AG04450 (cell line): Measurements from ENCODE around the gene XYLT1. TPM values are rescaled to one million over a fixed set of nuclear protein-coding genes. Genes with fewer than 3 reads are reported as not detected.

Source experiments
- CTCF ChIA-PET: fragments of 300-600, 350-600 bp; formaldehyde crosslinking; extraction: SDS; loops from one replicate; lab custom pipeline; 2022; ENCODE audit warnings: antibody characterized with exemption, inconsistent platforms; lab: Charles Lee
- POLR2A ChIA-PET: fragments of 350-600 bp; formaldehyde crosslinking; extraction: SDS; loops from one replicate; lab custom pipeline; 2021; ENCODE audit warnings: antibody characterized with exemption, inconsistent platforms; lab: Yijun Ruan, JAX
- DNase-seq: peaks from one replicate; pipeline ENCODE4 v3.0.0-alpha.2; 2011; ENCODE audit warnings: low read depth, low spot score
- H3K27ac ChIP-seq: one replicate; pipeline ENCODE4 v1.5.1; 2012; ENCODE audit warnings: low read depth, low read length, control low read depth
- H3K27me3 ChIP-seq: one replicate; pipeline ENCODE4 v1.6.0; 2012; ENCODE audit warnings: low read length; ENCODE audit not compliant: control insufficient read depth, insufficient read depth
- H3K4me3 ChIP-seq: 2 replicates; pipeline ENCODE4 v1.5.1; 2011; ENCODE audit warnings: mild to moderate bottlenecking, low read depth, low read length, control low read depth
- H3K9me3 ChIP-seq: 2 replicates; pipeline ENCODE4 v1.5.1; 2012; ENCODE audit warnings: low read length; ENCODE audit not compliant: control insufficient read depth, insufficient read depth
- polyA plus RNA-seq: library from polyadenylated mRNA; depleted of rRNA; stranded (reverse); fragments of >200 nt; gene quantifications from 2 replicates; pipeline ENCODE4 v1.2.3, GENCODE V29; 2011
- TF ChIP-seq, protein P1 (sequence below): IDR thresholded peaks from 2 replicates; pipeline ENCODE4 v1.5.1; 2011; ENCODE audit warnings: low read depth, low read length, control low read depth, inconsistent platforms

Gene XYLT1
- polyA plus RNA-seq, 1 experiment: 6.7 TPM

DNA sequence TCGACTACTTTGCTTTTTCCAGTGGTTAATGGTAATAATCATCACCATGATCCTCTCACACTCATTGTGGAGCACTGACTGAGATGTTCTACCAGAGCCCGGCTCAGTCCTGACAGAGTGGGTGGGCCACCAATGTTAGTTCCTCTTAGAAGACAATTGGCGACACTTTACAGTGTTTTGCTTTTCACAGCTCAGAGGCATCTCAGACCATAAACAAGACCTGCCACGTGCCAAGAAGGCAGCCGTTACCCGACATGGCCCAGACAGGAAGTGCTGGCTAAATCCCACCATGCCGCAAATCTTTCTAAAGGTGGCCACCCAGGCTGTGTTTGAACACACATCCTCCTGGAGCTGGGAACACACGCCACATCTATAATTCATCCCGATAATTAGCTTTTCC lies 103.7 kb downstream of the XYLT1 start:
- CTCF ChIA-PET: interaction anchor here (1.9 to 2.1 kb wide), 2 partner anchors 11 to 101 kb away, joined by 5 to 17 read pairs; no protein-coding TSS in a partner anchor
- POLR2A ChIA-PET: no interaction called here
- TF ChIP-seq, protein P1, sequence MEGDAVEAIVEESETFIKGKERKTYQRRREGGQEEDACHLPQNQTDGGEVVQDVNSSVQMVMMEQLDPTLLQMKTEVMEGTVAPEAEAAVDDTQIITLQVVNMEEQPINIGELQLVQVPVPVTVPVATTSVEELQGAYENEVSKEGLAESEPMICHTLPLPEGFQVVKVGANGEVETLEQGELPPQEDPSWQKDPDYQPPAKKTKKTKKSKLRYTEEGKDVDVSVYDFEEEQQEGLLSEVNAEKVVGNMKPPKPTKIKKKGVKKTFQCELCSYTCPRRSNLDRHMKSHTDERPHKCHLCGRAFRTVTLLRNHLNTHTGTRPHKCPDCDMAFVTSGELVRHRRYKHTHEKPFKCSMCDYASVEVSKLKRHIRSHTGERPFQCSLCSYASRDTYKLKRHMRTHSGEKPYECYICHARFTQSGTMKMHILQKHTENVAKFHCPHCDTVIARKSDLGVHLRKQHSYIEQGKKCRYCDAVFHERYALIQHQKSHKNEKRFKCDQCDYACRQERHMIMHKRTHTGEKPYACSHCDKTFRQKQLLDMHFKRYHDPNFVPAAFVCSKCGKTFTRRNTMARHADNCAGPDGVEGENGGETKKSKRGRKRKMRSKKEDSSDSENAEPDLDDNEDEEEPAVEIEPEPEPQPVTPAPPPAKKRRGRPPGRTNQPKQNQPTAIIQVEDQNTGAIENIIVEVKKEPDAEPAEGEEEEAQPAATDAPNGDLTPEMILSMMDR: no peak

DNA sequence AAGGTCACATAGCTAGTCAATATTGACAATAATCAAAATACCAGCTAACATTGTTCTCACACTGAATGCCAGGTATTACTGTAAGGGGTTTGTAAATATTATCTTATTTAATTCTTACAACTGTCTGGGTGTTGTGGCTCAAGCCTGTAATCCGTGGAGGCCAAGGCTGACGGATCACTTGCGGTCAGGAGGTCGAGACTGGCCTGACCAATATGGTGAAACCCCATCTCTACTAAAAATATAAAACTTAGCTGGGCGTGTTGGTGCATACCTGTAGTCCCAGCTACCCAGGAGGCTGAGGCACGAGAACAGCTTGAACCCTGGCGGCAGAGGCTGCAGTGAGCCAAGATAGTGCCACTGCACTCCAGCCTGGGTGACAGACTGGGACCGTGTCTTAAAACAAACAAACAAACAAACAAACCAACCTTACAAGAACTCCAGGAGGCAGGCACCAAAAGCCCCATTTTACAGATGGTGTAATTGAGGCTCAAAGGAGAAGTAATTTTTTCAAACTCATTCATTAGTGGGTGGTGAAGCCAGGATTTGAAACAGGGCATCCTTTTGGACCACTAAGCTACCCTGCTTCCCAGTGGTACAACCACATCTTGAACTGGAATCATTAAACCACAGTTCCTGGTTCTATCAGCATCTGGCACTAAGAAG lies 104.3 kb downstream of the XYLT1 start:
- TF ChIP-seq, protein P1: no peak
- POLR2A ChIA-PET: interaction anchor here (0.9 kb wide), 1 partner anchor 103 kb away, joined by 4 read pairs; no protein-coding TSS in a partner anchor
- H3K4me3 ChIP-seq: no peak overlapping the region
- DNase-seq: no peak
- no peaks in the 10 kb centered on the region for H3K9me3 ChIP-seq
- H3K27me3 ChIP-seq: no peaks in the 10 kb centered on the region
- H3K27ac ChIP-seq: no peak overlapping the region
- CTCF ChIA-PET: interaction anchor here (1.9 to 2.1 kb wide), 2 partner anchors 12 to 102 kb away, joined by 5 to 17 read pairs; no protein-coding TSS in a partner anchor

More for the DNA sequence above, 103.7 kb downstream of the XYLT1 start:
- Histone ChIP-seq H3K27ac (no peak overlapping the region), H3K9me3 (no peaks in the 10 kb centered on the region), H3K4me3 (no peak overlapping the region), H3K27me3 (no peaks in the 10 kb centered on the region)
- no peak for DNase-seq

DNA sequence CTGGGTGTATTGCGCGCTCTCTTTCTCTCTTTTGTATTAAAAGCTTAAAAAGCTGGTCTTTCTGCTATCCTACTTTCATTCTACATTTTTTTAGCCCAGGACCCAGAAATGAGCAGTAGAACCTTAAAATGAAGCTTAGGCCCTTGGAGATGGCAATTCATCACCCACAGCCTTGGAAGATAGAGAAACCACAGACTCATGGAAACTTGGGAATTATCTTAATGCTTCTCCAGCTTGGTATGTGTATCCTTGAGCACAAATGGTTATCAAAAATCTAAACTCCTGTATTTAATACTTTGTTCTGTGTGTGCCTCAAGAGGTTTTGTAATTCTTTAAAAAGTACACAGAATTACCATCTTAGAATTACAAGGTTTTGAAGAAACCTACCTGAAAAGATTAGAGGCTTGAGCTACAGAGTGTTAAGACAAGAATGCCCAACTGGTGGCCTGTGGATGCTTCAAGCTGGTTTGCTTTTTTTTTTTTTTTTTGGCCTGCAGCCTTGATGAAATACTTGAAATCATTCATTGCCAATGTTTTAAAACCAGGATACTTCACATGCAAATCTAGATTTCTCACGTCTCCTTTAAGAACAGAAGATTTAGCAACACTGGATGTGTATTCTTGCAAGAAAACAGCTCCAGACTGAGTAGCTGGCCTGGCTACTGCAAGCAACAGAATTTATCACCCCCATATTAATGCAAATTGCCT lies 105.0 kb downstream of the XYLT1 start:
- no peak for DNase-seq
- no peak overlapping the region for H3K4me3 ChIP-seq
- no peak overlapping the region for H3K27ac ChIP-seq
- no peaks in the 10 kb centered on the region for H3K9me3 ChIP-seq
- ChIA-PET CTCF (interaction anchor here (0.6 to 2.1 kb wide), 3 partner anchors 13 to 1883 kb away, joined by 5 to 17 read pairs (median 6); no protein-coding TSS in a partner anchor), POLR2A (interaction anchor here (0.7 to 0.9 kb wide), 2 partner anchors 103 to 139 kb away, joined by 4 to 6 read pairs; no protein-coding TSS in a partner anchor)
- H3K27me3 ChIP-seq: no peaks in the 10 kb centered on the region
- TF ChIP-seq, protein P1: no peak

DNA sequence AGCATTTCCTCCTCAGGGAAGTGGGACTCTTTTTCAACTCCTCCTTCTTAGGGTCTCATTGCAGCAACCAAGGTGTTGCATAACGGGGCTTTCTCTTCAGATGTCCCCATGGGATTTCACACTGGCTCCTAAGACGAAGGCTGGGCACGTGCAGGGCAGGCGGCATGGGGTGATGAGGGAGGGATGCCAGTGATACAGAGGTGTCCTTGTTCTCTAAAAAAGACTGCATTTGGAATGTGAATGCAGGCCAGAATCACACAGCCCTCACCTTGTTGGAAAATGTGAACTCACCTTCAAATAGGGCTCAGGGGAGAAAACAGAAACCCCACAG lies 105.6 kb downstream of the XYLT1 start:
- Histone ChIP-seq H3K9me3 (no peaks in the 10 kb centered on the region), H3K27me3 (no peaks in the 10 kb centered on the region), H3K27ac (no peak overlapping the region), H3K4me3 (no peak overlapping the region)
- TF ChIP-seq, protein P1: no peak
- no peak for DNase-seq
- ChIA-PET CTCF (interaction anchor here (0.6 to 2.1 kb wide), 2 partner anchors 103 to 1882 kb away, joined by 6 to 17 read pairs; no protein-coding TSS in a partner anchor), POLR2A (no interaction called here)
